Prostate gland (tissue), 2 donors: Measurements from ENCODE around the gene USP38.

Experiments
- POLR2A ChIP-seq: fragments of 450-650 bp; IDR thresholded peaks from one replicate; pipeline ENCODE4 v1.6.1; 2016; ENCODE audit warnings: antibody characterized with exemption, mild to moderate bottlenecking
- POLR2AphosphoS5 ChIP-seq: sonication (generic); formaldehyde crosslinking; IDR thresholded peaks from one replicate; pipeline ENCODE4 v1.6.1; 2017; ENCODE audit warnings: antibody characterized with exemption
- TF ChIP-seq, protein P1 (sequence below), 4 experiments: fragments of 200-600 bp in 2 of 4; fragments of 450-650 bp in 2 of 4; sonication (generic) in 2 of 4; IDR thresholded peaks; 1 replicate in 3 of 4; 2 replicates in 1 of 4; pipeline ENCODE4 v1.5.1; 2016 to 2019; ENCODE audit warnings: antibody characterized with exemption in 4 of 4, mild to moderate bottlenecking in 2 of 4, moderate library complexity in 2 of 4

- TF ChIP-seq, protein P1, sequence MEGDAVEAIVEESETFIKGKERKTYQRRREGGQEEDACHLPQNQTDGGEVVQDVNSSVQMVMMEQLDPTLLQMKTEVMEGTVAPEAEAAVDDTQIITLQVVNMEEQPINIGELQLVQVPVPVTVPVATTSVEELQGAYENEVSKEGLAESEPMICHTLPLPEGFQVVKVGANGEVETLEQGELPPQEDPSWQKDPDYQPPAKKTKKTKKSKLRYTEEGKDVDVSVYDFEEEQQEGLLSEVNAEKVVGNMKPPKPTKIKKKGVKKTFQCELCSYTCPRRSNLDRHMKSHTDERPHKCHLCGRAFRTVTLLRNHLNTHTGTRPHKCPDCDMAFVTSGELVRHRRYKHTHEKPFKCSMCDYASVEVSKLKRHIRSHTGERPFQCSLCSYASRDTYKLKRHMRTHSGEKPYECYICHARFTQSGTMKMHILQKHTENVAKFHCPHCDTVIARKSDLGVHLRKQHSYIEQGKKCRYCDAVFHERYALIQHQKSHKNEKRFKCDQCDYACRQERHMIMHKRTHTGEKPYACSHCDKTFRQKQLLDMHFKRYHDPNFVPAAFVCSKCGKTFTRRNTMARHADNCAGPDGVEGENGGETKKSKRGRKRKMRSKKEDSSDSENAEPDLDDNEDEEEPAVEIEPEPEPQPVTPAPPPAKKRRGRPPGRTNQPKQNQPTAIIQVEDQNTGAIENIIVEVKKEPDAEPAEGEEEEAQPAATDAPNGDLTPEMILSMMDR (IDR thresholded peaks at IDR 0.05): no peak
- TF ChIP-seq POLR2AphosphoS5 (no peak), POLR2A (no peak)
Observed at GRCh38 chr4:143257356-143257755, 72.6 kb downstream of the USP38 start.
